Activated T-cell treated with anti-CD3 and anti-CD28 coated beads for 4 hours (primary cell): Measurements from ENCODE around the gene C3orf33.

Experiments used
- DNase-seq: peaks from one replicate; pipeline ENCODE4 v3.0.0-alpha.2; 2020

C3orf33 gene

DNA sequence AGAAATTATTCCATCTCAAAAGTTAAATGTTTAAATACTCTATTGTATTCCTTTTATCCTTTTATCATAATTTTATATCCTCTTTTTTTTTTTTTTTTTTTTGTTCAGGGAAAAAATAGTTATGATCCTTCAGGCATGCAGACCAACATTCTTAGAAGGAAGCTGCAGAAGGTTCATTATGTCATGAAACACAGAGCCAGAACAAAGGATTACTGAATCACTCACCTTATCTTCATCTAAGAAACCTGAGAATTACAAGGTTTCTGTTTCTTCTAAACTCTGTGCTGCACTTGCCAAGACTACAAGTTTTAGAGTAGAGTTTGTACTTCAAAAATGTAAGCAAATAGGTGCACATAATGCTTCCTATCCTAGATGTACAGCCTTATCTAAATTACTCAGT lies 64.5 kb downstream of the C3orf33 start:
- DNase-seq: no peak

- no peak for DNase-seq
These were observed 65.0 kb downstream of the C3orf33 start for GRCh38 chr3:155741101-155741500.

GRCh38 chr3:155739154-155739553 lies 66.9 kb downstream of the C3orf33 start:
- no peak for DNase-seq

DNA sequence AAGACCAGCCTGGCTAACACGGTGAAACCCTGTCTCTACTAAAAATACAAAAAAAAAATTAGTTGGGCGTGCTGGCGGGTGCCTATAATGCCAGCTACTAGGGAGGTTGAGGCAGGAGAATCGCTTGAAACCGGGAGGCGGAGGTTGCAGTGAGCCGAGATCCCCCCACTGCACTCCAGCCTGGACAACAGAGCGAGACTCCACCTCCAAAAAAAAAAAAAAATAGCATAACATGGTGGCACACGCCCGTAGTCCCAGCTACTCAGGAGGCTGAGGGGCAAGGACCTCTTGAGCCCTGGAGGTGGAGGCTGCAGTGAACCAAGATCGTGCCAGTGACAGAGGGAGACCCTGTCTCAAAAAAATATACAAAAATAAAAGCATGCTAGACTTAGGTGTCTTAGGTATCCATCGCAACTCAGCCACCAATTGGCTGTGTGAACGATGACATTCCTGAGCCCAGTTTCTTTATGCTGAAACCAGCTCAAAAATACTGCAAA lies 67.5 kb downstream of the C3orf33 start:
- no peak for DNase-seq

DNA sequence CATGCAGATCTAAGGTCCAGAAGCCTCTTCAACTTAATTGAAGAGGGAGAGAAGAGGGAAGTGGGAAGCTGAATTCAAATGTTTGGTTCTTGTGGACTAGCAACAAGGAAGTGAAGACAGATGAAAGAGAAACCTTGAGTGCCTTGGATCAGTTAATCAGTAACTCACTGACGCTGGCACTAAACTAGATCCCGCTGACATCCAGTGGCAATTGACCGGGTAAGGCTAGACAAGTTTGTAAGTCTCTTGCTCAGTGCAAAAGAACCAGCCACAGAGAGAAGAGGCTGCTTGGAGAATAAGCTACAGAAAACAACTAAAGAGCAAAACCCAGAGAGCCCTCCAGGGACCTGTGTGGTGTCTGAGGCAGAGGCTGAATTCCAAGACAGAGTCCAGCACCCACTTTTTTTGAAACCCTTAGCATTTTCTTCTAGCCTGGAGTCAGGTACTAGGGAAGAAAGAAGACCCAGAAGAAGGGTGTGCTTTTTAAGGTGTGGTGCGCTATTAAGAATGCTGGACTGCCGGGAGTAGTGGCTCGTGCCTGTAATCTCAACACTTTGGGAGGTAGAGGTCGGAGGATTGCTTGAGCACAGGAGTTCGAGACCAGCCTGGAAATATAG lies 68.1 kb downstream of the C3orf33 start:
- no peak for DNase-seq

GRCh38 chr3:155736381-155736780 lies 69.7 kb downstream of the C3orf33 start:
- DNase-seq: no peak

- no peak for DNase-seq
These were observed 75.2 kb downstream of the C3orf33 start for GRCh38 chr3:155730843-155731242.

DNA sequence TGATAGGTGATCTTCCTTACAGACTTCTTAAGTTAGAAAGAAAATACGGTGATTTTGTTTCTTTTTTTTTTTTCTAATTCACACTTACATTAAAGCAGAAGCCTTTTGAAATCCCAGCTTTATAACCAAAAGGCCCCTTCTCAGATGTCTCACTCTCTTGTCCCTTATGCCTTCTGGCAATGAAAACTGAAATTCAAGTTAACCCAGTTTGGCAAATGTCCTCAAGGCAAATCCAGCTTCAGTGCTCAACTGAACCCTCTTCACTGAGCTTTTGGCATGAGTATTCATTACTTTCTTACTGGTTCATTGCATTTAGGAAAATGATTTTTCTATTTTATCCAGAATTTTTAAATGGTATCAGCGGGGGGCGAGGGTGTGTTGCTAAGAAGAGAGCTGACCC lies 78.2 kb downstream of the C3orf33 start:
- DNase-seq: no peak

- DNase-seq: no peak
These were observed 91.8 kb downstream of the C3orf33 start for GRCh38 chr3:155714295-155714718.
